ENCODE data around the gene CACNB1. TPM values are rescaled to one million over a fixed set of nuclear protein-coding genes. Genes with fewer than 3 reads are reported as not detected.

CACNB1 gene
- total and polyA plus RNA-seq, 2 of the 13 experiments (the other 11 are each of a cell fraction or from before 2014, with no cell fraction given) = 0.75 to 1.5 TPM

DNA sequence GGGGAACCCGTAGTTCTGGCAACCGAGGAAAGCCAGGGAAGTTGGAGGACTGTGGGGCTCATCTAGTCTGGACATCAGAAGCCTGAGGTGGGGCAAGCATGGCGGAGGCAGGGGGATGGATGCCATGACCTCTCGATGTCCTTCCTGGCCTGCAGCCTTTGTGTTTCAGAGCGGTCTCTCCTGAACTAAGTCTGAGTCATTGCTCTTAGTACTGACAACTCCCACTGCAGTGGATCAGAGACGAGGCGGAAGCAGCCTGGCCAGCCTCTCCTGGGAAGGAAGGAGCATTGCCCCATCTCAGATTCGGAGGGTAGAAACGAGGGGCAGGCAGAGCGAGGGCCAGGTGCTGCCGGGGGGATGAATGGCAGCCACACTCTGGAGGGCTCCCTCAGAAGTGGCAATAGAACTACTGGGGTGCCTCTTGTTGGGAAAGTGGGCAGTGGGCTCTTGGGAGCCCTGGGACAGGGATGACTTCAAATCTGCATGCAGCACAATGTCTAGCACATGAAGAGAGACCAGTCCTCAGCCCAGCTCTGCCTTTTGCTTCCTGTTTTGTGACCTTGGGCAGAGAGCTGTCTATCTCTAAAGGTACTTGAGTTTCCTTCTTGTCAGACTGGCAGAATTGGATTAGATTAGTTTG, 31.9 kb upstream of the CACNB1 start:
- in situ Hi-C loops (cut with HindIII; ENCODE audit: extremely low pct_ligation_motif_present, low pct_unique_long_range_greater_than_20kb) = no loop called here
- no peak overlapping the region for H3K9ac ChIP-seq (ENCODE audit: insufficient read depth, low read depth, low read length)
- H3K4me3 ChIP-seq (replicated peaks in 1 of 3; ENCODE audit: insufficient read depth in 1 of 3, low read depth in 2 of 3, low read length in 3 of 3) = no peak overlapping the region
- no peak overlapping the region for H3K27ac ChIP-seq (ENCODE audit: extremely low read length, insufficient read depth, low read length)
- no peaks in the 10 kb centered on the region for H3K36me3 ChIP-seq (replicated peaks in 1 of 2; ENCODE audit: control insufficient read depth in 1 of 2, insufficient read depth in 2 of 2, low read length in 2 of 2)
- H3K9me3 ChIP-seq (ENCODE audit: low read length) = no peaks in the 10 kb centered on the region
- peaks cover 20% of the 10 kb centered on the region; the same call in 1 of the 2 replicates for H3K4me1 ChIP-seq (ENCODE audit: insufficient read depth, low read length)
- H3K27me3 ChIP-seq (ENCODE audit: control insufficient read depth in 1 of 2, insufficient read depth in 2 of 2, low read length in 2 of 2) = peaks cover 19 to 64% of the 10 kb centered on the region in 2 experiments
- FAIRE-seq = no peak
- peak; percentile 10; the same call in 1 of the 3 replicates for ATAC-seq
- ChIA-PET CTCF (ENCODE audit: low intra/inter-chr PET ratio, low total read pairs) (no interaction called here), POLR2A (interaction anchor here (1.0 kb wide), 1 partner anchor 30 kb away, joined by 4 read pairs; the partner anchor contains the start of gene RPL19)
- H3K79me2 ChIP-seq (ENCODE audit: insufficient read depth, low read length) = no peaks in the 10 kb centered on the region
- intact Hi-C loops (cut with micrococcal nuclease; ENCODE audit: unreplicated experiment) = no loop called here
- H3K4me2 ChIP-seq (ENCODE audit: low read depth, low read length) = 0 out of 2 replicates have a peak overlapping the region, but pooled peaks have one; percentile 2
- 14% methylated on average over 6 of the region's 11 CpGs for WGBS (ENCODE audit: low lambda C conversion rate)
- no peak overlapping the region for H2AFZ ChIP-seq (ENCODE audit: low read length)
- BruUV-seq (replicated peaks) = no TSS peak
- no peak for DNase-seq (ENCODE audit: low spot score)
- H4K20me1 ChIP-seq (ENCODE audit: insufficient read depth, low read length) = no peaks in the 10 kb centered on the region
- TF ChIP-seq NR2F6 (IDR thresholded peaks at IDR 0.05) (no peak), NR2F6 (CRISPR knock-in tag; IDR thresholded peaks at IDR 0.05) (0 out of 2 replicates have a peak, but pooled peaks have one; percentile 20), ETV5 (CRISPR knock-in tag; IDR thresholded peaks at IDR 0.05; ENCODE audit: borderline replicate concordance) (peak; percentile 17; the same call in 1 of the 2 replicates), ZNF335 (CRISPR knock-in tag; IDR thresholded peaks at IDR 0.05) (no peak), MEIS1 (CRISPR knock-in tag; IDR thresholded peaks at IDR 0.05; ENCODE audit: borderline replicate concordance) (no peak), RBAK (CRISPR knock-in tag; IDR thresholded peaks at IDR 0.05) (no peak), CEBPG (CRISPR knock-in tag; IDR thresholded peaks at IDR 0.05) (no peak)
- TF ChIP-seq, protein P1, sequence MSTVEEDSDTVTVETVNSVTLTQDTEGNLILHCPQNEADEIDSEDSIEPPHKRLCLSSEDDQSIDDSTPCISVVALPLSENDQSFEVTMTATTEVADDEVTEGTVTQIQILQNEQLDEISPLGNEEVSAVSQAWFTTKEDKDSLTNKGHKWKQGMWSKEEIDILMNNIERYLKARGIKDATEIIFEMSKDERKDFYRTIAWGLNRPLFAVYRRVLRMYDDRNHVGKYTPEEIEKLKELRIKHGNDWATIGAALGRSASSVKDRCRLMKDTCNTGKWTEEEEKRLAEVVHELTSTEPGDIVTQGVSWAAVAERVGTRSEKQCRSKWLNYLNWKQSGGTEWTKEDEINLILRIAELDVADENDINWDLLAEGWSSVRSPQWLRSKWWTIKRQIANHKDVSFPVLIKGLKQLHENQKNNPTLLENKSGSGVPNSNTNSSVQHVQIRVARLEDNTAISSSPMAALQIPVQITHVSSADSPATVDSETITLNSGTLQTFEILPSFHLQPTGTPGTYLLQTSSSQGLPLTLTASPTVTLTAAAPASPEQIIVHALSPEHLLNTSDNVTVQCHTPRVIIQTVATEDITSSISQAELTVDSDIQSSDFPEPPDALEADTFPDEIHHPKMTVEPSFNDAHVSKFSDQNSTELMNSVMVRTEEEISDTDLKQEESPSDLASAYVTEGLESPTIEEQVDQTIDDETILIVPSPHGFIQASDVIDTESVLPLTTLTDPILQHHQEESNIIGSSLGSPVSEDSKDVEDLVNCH (CRISPR knock-in tag; IDR thresholded peaks at IDR 0.05) = no peak
- TF ChIP-seq, protein P2, sequence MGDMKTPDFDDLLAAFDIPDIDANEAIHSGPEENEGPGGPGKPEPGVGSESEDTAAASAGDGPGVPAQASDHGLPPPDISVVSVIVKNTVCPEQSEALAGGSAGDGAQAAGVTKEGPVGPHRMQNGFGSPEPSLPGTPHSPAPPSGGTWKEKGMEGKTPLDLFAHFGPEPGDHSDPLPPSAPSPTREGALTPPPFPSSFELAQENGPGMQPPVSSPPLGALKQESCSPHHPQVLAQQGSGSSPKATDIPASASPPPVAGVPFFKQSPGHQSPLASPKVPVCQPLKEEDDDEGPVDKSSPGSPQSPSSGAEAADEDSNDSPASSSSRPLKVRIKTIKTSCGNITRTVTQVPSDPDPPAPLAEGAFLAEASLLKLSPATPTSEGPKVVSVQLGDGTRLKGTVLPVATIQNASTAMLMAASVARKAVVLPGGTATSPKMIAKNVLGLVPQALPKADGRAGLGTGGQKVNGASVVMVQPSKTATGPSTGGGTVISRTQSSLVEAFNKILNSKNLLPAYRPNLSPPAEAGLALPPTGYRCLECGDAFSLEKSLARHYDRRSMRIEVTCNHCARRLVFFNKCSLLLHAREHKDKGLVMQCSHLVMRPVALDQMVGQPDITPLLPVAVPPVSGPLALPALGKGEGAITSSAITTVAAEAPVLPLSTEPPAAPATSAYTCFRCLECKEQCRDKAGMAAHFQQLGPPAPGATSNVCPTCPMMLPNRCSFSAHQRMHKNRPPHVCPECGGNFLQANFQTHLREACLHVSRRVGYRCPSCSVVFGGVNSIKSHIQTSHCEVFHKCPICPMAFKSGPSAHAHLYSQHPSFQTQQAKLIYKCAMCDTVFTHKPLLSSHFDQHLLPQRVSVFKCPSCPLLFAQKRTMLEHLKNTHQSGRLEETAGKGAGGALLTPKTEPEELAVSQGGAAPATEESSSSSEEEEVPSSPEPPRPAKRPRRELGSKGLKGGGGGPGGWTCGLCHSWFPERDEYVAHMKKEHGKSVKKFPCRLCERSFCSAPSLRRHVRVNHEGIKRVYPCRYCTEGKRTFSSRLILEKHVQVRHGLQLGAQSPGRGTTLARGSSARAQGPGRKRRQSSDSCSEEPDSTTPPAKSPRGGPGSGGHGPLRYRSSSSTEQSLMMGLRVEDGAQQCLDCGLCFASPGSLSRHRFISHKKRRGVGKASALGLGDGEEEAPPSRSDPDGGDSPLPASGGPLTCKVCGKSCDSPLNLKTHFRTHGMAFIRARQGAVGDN (CRISPR knock-in tag; IDR thresholded peaks at IDR 0.05) = peak; percentile 20
- TF ChIP-seq, protein P3, sequence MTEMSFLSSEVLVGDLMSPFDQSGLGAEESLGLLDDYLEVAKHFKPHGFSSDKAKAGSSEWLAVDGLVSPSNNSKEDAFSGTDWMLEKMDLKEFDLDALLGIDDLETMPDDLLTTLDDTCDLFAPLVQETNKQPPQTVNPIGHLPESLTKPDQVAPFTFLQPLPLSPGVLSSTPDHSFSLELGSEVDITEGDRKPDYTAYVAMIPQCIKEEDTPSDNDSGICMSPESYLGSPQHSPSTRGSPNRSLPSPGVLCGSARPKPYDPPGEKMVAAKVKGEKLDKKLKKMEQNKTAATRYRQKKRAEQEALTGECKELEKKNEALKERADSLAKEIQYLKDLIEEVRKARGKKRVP (CRISPR knock-in tag; IDR thresholded peaks at IDR 0.05) = no peak
- TF ChIP-seq, protein P4, sequence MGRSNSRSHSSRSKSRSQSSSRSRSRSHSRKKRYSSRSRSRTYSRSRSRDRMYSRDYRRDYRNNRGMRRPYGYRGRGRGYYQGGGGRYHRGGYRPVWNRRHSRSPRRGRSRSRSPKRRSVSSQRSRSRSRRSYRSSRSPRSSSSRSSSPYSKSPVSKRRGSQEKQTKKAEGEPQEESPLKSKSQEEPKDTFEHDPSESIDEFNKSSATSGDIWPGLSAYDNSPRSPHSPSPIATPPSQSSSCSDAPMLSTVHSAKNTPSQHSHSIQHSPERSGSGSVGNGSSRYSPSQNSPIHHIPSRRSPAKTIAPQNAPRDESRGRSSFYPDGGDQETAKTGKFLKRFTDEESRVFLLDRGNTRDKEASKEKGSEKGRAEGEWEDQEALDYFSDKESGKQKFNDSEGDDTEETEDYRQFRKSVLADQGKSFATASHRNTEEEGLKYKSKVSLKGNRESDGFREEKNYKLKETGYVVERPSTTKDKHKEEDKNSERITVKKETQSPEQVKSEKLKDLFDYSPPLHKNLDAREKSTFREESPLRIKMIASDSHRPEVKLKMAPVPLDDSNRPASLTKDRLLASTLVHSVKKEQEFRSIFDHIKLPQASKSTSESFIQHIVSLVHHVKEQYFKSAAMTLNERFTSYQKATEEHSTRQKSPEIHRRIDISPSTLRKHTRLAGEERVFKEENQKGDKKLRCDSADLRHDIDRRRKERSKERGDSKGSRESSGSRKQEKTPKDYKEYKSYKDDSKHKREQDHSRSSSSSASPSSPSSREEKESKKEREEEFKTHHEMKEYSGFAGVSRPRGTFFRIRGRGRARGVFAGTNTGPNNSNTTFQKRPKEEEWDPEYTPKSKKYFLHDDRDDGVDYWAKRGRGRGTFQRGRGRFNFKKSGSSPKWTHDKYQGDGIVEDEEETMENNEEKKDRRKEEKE (IDR thresholded peaks at IDR 0.05) = no peak
- TF ChIP-seq, protein P5, sequence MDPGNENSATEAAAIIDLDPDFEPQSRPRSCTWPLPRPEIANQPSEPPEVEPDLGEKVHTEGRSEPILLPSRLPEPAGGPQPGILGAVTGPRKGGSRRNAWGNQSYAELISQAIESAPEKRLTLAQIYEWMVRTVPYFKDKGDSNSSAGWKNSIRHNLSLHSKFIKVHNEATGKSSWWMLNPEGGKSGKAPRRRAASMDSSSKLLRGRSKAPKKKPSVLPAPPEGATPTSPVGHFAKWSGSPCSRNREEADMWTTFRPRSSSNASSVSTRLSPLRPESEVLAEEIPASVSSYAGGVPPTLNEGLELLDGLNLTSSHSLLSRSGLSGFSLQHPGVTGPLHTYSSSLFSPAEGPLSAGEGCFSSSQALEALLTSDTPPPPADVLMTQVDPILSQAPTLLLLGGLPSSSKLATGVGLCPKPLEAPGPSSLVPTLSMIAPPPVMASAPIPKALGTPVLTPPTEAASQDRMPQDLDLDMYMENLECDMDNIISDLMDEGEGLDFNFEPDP (CRISPR knock-in tag; conservative IDR thresholded peaks at IDR 0.05) = no peak
